NB4 (cell line): ENCODE measurements around the gene NELFA.

Experiments
- MYC ChIP-seq: IDR thresholded peaks from 2 replicates; pipeline ENCODE4 v1.6.1; 2011; ENCODE audit warnings: low read depth, low read length
- POLR2A ChIP-seq: IDR thresholded peaks from 2 replicates; pipeline ENCODE4 v1.6.1; 2011; ENCODE audit warnings: mild to moderate bottlenecking; ENCODE audit not compliant: insufficient read length; ENCODE audit errors: extremely low read depth
- TF ChIP-seq, protein P1 (sequence below): IDR thresholded peaks from one replicate; pipeline ENCODE4 v1.5.1; 2012; ENCODE audit warnings: low read depth, low read length
- TF ChIP-seq, protein P2 (sequence below): IDR thresholded peaks from 2 replicates; pipeline ENCODE4 v1.6.1; 2011; ENCODE audit warnings: low read depth, low read length

DNA sequence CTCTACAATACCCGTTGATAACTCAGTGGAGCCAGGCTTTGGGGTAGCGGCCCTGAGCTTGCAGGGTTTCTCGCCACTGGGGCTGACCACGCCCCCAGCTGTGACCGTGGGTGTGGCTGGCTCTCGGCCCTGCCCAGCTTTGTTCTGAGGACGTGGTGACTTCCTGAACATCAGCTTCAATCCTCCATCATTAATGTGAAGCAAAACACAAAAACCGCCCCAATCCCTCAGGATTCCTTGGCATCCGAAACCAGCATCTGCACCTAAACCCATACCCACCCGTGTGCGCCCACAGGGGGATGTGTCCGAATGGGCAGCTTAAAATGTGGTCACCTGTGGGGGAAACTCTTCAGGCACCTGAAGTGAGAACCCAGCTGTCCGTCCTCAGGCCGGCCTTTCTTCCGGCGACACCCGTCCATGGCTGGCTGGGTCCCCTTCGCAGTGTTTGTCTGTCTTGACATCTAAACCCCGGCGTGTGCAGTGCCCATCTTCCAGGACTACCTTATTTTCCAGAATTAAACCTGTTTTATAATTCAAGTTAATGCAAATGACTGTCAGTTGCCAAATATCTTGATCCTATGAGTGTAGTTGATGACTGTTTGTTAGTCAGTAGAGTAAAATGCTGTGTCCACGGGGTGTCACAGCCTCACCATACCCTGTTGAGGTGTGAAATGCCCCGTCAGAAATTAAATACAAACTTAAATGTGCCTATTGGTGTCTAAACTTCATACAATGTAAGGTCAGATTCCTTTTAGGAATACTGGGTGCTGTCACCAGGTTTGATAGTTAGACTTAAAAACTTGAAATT lies 27.3 kb downstream of the NELFA start:
- TF ChIP-seq MYC (no peak), POLR2A (no peak)
- TF ChIP-seq, protein P1, sequence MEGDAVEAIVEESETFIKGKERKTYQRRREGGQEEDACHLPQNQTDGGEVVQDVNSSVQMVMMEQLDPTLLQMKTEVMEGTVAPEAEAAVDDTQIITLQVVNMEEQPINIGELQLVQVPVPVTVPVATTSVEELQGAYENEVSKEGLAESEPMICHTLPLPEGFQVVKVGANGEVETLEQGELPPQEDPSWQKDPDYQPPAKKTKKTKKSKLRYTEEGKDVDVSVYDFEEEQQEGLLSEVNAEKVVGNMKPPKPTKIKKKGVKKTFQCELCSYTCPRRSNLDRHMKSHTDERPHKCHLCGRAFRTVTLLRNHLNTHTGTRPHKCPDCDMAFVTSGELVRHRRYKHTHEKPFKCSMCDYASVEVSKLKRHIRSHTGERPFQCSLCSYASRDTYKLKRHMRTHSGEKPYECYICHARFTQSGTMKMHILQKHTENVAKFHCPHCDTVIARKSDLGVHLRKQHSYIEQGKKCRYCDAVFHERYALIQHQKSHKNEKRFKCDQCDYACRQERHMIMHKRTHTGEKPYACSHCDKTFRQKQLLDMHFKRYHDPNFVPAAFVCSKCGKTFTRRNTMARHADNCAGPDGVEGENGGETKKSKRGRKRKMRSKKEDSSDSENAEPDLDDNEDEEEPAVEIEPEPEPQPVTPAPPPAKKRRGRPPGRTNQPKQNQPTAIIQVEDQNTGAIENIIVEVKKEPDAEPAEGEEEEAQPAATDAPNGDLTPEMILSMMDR: no peak
- TF ChIP-seq, protein P2, sequence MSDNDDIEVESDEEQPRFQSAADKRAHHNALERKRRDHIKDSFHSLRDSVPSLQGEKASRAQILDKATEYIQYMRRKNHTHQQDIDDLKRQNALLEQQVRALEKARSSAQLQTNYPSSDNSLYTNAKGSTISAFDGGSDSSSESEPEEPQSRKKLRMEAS: no peak
